ENCODE data around the gene MEGF10. TPM values are rescaled to one million over a fixed set of nuclear protein-coding genes. Genes with fewer than 3 reads are reported as not detected.

MEGF10 gene
- polyA plus RNA-seq, 3 donors: not detected

GRCh38 chr5:127326431-127326830 lies 35.8 kb downstream of the MEGF10 start:
- Histone ChIP-seq H3K4me3 (replicated peaks in 1 of 3; ENCODE audit: low read depth in 2 of 3, low read length in 3 of 3) (no peak overlapping the region), H3K9ac (ENCODE audit: insufficient read depth, low read length, poor library complexity, severe bottlenecking) (no peak overlapping the region), H3K36me3 (replicated peaks in 1 of 2; ENCODE audit: control insufficient read depth in 1 of 2, insufficient read depth in 2 of 2, low read length in 2 of 2) (no peaks in the 10 kb centered on the region), H4K20me1 (ENCODE audit: insufficient read depth, low read length) (no peaks in the 10 kb centered on the region), H3K79me2 (ENCODE audit: insufficient read depth, low read length) (no peaks in the 10 kb centered on the region), H3K4me1 (ENCODE audit: control insufficient read depth in 1 of 2, insufficient read depth in 2 of 2, low read length in 2 of 2) (no peaks in the 10 kb centered on the region), H3K27ac (ENCODE audit: low read depth in 1 of 2, low read length in 2 of 2) (no peak overlapping the region), H3K9me3 (replicated peaks in 1 of 2; ENCODE audit: control insufficient read depth in 1 of 2, insufficient read depth in 1 of 2, low read length in 2 of 2) (no peaks in the 10 kb centered on the region), H2AFZ (ENCODE audit: insufficient read depth, low read depth, low read length, poor library complexity, severe bottlenecking) (no peak overlapping the region), H3K4me2 (replicated peaks; ENCODE audit: extremely low read depth, low read length, poor library complexity, severe bottlenecking) (no peak overlapping the region), H3K27me3 (ENCODE audit: control insufficient read depth in 2 of 2, insufficient read depth in 2 of 2, low read length in 2 of 2) (no peaks in the 10 kb centered on the region)
- H3K4me3 Mint-ChIP-seq: no peak overlapping the region
- TF ChIP-seq CTCF (IDR thresholded peaks at IDR 0.05): no peak
- peaks cover 0 to 2% (median 0%) of the 10 kb centered on the region in 3 donors for H3K27me3 Mint-ChIP-seq (ENCODE audit: low read depth in 3 of 3)
- no peak for DNase-seq
- H3K4me1 Mint-ChIP-seq: peaks cover 3% of the 10 kb centered on the region
- H3K36me3 Mint-ChIP-seq: no peaks in the 10 kb centered on the region
- no peak overlapping the region for H3K27ac Mint-ChIP-seq
- WGBS (ENCODE audit: insufficient coverage): no CpG with 5 or more reads among the region's 4 CpGs
- intact Hi-C loops (cut with micrococcal nuclease): no loop called here
- H3K9me3 Mint-ChIP-seq: no peaks in the 10 kb centered on the region

- H3K27ac Mint-ChIP-seq: no peak overlapping the region
- Histone ChIP-seq H3K9ac (ENCODE audit: insufficient read depth, low read length, poor library complexity, severe bottlenecking) (no peak overlapping the region), H4K20me1 (ENCODE audit: insufficient read depth, low read length) (no peaks in the 10 kb centered on the region), H3K36me3 (replicated peaks in 1 of 2; ENCODE audit: control insufficient read depth in 1 of 2, insufficient read depth in 2 of 2, low read length in 2 of 2) (no peaks in the 10 kb centered on the region), H3K27me3 (ENCODE audit: control insufficient read depth in 2 of 2, insufficient read depth in 2 of 2, low read length in 2 of 2) (no peaks in the 10 kb centered on the region), H3K79me2 (ENCODE audit: insufficient read depth, low read length) (no peaks in the 10 kb centered on the region), H3K4me3 (replicated peaks in 1 of 3; ENCODE audit: low read depth in 2 of 3, low read length in 3 of 3) (no peak overlapping the region), H2AFZ (ENCODE audit: insufficient read depth, low read depth, low read length, poor library complexity, severe bottlenecking) (no peak overlapping the region), H3K27ac (ENCODE audit: low read depth in 1 of 2, low read length in 2 of 2) (no peak overlapping the region), H3K9me3 (replicated peaks in 1 of 2; ENCODE audit: control insufficient read depth in 1 of 2, insufficient read depth in 1 of 2, low read length in 2 of 2) (no peaks in the 10 kb centered on the region), H3K4me1 (ENCODE audit: control insufficient read depth in 1 of 2, insufficient read depth in 2 of 2, low read length in 2 of 2) (no peaks in the 10 kb centered on the region), H3K4me2 (replicated peaks; ENCODE audit: extremely low read depth, low read length, poor library complexity, severe bottlenecking) (no peak overlapping the region)
- TF ChIP-seq CTCF (IDR thresholded peaks at IDR 0.05): no peak
- intact Hi-C loops (cut with micrococcal nuclease): no loop called here
- no peak for DNase-seq
- H3K9me3 Mint-ChIP-seq: no peaks in the 10 kb centered on the region
- H3K4me3 Mint-ChIP-seq: no peak overlapping the region
- H3K27me3 Mint-ChIP-seq (ENCODE audit: low read depth in 3 of 3): peaks cover 0 to 2% (median 2%) of the 10 kb centered on the region in 3 donors
- no CpG with 5 or more reads among the region's 1 CpG for WGBS (ENCODE audit: insufficient coverage)
- H3K36me3 Mint-ChIP-seq: no peaks in the 10 kb centered on the region
- peaks cover 3% of the 10 kb centered on the region for H3K4me1 Mint-ChIP-seq
Observed at GRCh38 chr5:127326976-127327755, 36.6 kb downstream of the MEGF10 start.
